Ishikawa (cell line): ENCODE results near the gene PPP1R2B.

ENCODE experiments used
- EP300 ChIP-seq: IDR thresholded peaks from 2 replicates; pipeline ENCODE4 v1.6.1; 2012; ENCODE audit warnings: borderline replicate concordance
- RAD21 ChIP-seq: IDR thresholded peaks from 2 replicates; pipeline ENCODE4 v1.6.1; 2012; ENCODE audit warnings: low read depth

- TF ChIP-seq RAD21 (no peak), EP300 (no peak)
Measured at GRCh38 chr5:156802501-156802900, 47.6 kb upstream of the PPP1R2B start.
